ENCODE results near the gene FLT3LG.

The FLT3LG gene

DNA sequence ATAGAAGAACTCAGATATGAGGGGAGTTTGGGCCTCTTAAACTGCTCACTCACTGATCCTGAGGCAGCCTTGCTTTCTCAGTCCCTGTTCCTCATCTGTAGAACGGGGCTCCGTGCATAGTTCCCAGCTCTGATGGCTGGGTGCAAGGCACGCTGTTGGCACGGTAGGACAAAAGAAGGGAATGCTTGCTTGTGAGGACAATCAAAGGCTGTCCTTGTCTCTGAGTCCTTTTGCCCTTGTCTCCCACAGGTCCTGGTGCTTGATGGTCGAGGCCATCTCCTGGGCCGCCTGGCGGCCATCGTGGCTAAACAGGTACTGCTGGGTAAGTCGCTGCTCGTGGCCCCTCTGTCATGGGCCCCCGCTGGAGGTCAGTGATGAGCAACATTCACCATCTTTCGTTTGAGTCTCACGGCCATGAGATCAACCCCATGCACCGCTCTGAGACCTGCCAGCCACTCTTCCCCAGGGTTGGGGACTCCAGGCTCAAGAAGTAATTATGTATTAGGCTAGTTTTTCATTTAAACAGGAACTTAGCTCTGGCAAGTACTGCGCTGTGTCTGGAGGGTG is 15.7 kb downstream of the FLT3LG start:
- DNase-seq: no peak

DNA sequence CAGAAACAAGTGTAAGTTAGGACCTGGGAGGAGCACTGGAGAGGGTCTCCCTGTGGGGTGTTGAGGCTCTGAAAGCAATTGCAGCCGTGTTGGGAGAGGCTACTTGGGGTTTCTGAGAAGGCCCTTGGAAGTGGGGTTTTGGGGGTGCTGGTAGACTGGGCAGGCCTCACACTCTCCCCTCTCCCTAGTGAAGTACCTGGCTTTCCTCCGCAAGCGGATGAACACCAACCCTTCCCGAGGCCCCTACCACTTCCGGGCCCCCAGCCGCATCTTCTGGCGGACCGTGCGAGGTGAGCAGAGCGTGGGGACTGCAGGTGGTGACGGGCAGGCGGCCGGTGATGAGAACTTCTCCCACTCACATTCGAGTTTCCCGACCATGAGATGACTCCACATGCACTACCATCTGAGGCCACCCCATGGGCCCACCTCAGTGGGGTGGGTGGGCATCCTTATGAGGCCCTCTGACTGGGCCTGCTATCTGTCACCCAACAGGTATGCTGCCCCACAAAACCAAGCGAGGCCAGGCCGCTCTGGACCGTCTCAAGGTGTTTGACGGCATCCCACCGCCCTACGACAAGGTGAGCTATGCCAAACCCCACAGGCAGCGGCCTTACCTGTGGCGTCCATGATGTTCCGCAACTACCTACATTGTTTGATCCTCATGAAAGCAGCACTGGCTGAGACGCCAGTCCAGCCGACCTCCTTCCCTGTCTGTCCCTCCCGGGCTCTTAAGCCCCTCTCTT is 16.4 kb downstream of the FLT3LG start:
- DNase-seq: no peak

- no peak for DNase-seq
Observed at GRCh38 chr19:49491030-49491803, 17.2 kb downstream of the FLT3LG start.

GRCh38 chr19:49491804-49492572 is 18.0 kb downstream of the FLT3LG start:
- no peak for DNase-seq

GRCh38 chr19:49492573-49493405 is 18.8 kb downstream of the FLT3LG start:
- DNase-seq: no peak

DNA sequence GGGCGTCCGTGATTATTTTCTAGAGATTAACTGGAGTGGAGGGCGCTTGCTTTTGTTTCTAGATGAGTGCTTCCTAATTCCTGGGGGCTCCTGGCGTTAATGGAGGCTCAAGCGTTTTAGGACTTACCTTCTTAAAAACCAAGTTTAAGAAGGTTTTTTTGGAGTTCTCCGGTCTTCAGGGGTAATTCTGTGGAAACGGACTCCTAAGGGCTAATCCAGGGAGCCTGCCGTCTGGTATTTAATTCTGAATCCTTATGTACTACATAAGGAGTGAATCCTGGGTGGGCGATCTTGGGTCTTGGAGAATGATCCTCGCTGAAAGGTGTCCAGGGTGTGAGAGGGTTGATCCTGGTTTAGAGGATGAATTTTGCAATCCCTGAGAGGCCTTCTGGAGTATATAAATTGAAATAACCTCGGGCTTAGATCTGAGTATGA is 22.6 kb downstream of the FLT3LG start:
- DNase-seq: no peak

DNA sequence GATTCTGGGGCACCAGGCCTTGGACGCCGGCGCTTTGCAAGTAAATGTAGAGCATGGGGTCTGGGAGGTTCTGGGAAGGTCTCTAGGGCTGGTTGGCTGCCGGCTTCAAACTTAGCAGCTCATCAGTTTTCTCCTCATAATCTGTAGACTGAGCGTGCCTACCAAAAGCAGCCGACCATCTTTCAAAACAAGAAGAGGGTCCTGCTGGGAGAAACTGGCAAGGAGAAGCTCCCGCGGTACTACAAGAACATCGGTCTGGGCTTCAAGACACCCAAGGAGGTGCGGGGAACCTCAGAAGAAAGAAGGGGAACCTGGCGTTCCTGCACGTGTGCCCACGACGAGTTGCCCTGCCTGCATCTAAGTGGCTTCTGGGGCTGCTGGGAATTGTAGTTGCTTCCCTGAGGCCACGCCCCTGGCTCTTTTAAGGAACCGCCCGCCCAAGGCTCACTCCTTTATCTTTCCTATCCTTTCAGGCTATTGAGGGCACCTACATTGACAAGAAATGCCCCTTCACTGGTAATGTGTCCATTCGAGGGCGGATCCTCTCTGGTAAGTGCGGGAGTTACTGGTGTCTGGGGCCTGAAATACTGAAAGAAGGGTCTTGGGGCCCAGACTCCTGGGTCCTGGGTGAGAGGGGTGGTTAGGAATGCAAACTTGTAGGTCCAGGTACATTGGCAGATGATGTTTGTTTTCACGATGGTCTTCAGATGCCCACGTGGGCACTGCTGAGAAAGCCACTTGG is 23.2 kb downstream of the FLT3LG start:
- peak; percentile 63 for DNase-seq

DNA sequence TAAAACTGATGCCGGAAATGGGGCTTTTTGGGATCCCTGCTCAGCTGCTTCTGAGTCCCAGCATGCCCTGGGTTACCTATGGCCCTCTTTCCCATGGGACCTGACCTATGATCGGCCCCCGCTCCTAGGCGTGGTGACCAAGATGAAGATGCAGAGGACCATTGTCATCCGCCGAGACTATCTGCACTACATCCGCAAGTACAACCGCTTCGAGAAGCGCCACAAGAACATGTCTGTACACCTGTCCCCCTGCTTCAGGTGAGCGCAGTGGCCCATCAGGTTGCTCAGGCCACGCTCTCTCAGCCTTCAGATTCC is 23.7 kb downstream of the FLT3LG start:
- no peak for DNase-seq

- DNase-seq: no peak
Observed at GRCh38 chr19:49498475-49498874, 24.5 kb downstream of the FLT3LG start.

- no peak for DNase-seq
Observed at GRCh38 chr19:49499030-49499670, 25.1 kb downstream of the FLT3LG start.

- DNase-seq: peak; percentile 47
Observed at GRCh38 chr19:49502866-49503581, 29.0 kb downstream of the FLT3LG start.

- DNase-seq: no peak
Observed at GRCh38 chr19:49503582-49503962, 29.6 kb downstream of the FLT3LG start.

- peak; percentile 68 for DNase-seq
Observed at GRCh38 chr19:49506575-49507105, 32.6 kb downstream of the FLT3LG start.

GRCh38 chr19:49507803-49508494 is 33.9 kb downstream of the FLT3LG start:
- no peak for DNase-seq

GRCh38 chr19:49512970-49513745 is 39.1 kb downstream of the FLT3LG start:
- no peak for DNase-seq

- DNase-seq: no peak
Observed at GRCh38 chr19:49513746-49514118, 39.7 kb downstream of the FLT3LG start.

GRCh38 chr19:49514151-49514550 is 40.1 kb downstream of the FLT3LG start:
- DNase-seq: no peak

- DNase-seq: no peak
Observed at GRCh38 chr19:49515767-49516166, 41.8 kb downstream of the FLT3LG start.

DNA sequence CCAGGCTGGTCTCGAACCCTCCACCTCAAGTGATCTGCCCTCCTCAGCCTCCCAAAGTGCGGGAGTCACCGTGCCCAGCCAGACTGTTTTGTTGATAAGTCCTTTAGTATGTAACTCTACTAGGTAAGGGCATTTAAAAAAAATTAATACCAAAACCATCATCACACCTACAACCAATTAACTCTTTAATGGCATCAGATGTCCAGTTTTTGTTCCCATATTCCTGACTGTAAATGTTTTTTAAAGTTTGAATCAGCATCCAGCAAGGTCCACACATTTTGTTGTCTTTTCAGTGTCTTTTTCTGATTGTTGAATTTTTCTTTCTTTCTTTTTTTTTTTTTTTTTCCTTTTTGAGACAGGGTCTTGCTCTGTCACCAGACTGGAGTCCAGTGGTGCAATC is 44.0 kb downstream of the FLT3LG start:
- no peak for DNase-seq

Measured in activated effector memory CD4-positive, alpha-beta T cell treated with Interleukin-2 at 50 U/mL for 16 hours (primary cell).